ENCODE data around the gene CDCA7L.
"Not testable (repeated sequence)": the region's sequence is repeated elsewhere in the genome, so short reads cannot be mapped to it uniquely, and the experiment has no call there.

Gene CDCA7L

GRCh38 chr7:21903020-21903786 is 42.5 kb downstream of the CDCA7L start:
- DNase-seq: no peak

- no peak for DNase-seq
Observed at GRCh38 chr7:21902240-21902639, 43.5 kb downstream of the CDCA7L start.

- DNase-seq: no peak
Observed at GRCh38 chr7:21898265-21898930, 47.3 kb downstream of the CDCA7L start.

- no peak for DNase-seq
Observed at GRCh38 chr7:21893401-21893800, 52.3 kb downstream of the CDCA7L start.

- DNase-seq: no peak
Observed at GRCh38 chr7:21891291-21891690, 54.4 kb downstream of the CDCA7L start.

- no peak for DNase-seq
Observed at GRCh38 chr7:21887779-21888178, 57.9 kb downstream of the CDCA7L start.

GRCh38 chr7:21887353-21887752 is 58.3 kb downstream of the CDCA7L start:
- DNase-seq: no peak

GRCh38 chr7:21886396-21886795 is 59.3 kb downstream of the CDCA7L start:
- DNase-seq: no peak

GRCh38 chr7:21884496-21884895 is 61.2 kb downstream of the CDCA7L start:
- DNase-seq: no peak

GRCh38 chr7:21883501-21883900 is 62.2 kb downstream of the CDCA7L start:
- not testable (repeated sequence) for DNase-seq

GRCh38 chr7:21883069-21883468 is 62.6 kb downstream of the CDCA7L start:
- no peak for DNase-seq

GRCh38 chr7:21869785-21870402 is 75.8 kb downstream of the CDCA7L start:
- no peak for DNase-seq

- no peak for DNase-seq
Observed at GRCh38 chr7:21868576-21868850, 77.2 kb downstream of the CDCA7L start.

- no peak for DNase-seq
Observed at GRCh38 chr7:21867816-21868575, 77.7 kb downstream of the CDCA7L start.

- no peak for DNase-seq
Observed at GRCh38 chr7:21867226-21867625, 78.5 kb downstream of the CDCA7L start.

GRCh38 chr7:21866731-21867130 is 79.0 kb downstream of the CDCA7L start:
- no peak for DNase-seq

- DNase-seq: not testable (repeated sequence)
Observed at GRCh38 chr7:21865631-21866204, 80.0 kb downstream of the CDCA7L start.

GRCh38 chr7:21851559-21851967 is 94.1 kb downstream of the CDCA7L start:
- no peak for DNase-seq
